ENCODE results near the gene CASR. TPM values are rescaled to one million over a fixed set of nuclear protein-coding genes. Genes with fewer than 3 reads are reported as not detected.

The CASR gene
- polyA plus RNA-seq, 1 of the 3 experiments (the other 2 are of a cell fraction), result not detected

GRCh38 chr3:122307976-122308375, 124.5 kb downstream of the CASR start:
- H3K4me2 ChIP-seq, result no peak overlapping the region
- H3F3A ChIP-seq (replicated peaks; ENCODE audit: insufficient read depth), result no peaks in the 10 kb centered on the region
- no peaks in the 10 kb centered on the region for H3K4me1 ChIP-seq (ENCODE audit: control insufficient read depth in 1 of 2, insufficient read depth in 2 of 2, low read depth in 1 of 2, low read length in 1 of 2)
- no peak for DNase-seq
- no peak overlapping the region for H3K27ac ChIP-seq (ENCODE audit: low read depth in 2 of 2, low read length in 1 of 2)
- H2AFZ ChIP-seq (ENCODE audit: low read depth), result no peak overlapping the region
- no peaks in the 10 kb centered on the region for H3K9me3 ChIP-seq
- H3K27me3 ChIP-seq (ENCODE audit: insufficient read depth), result no peaks in the 10 kb centered on the region; the same call in 1 of the 2 replicates
- H3K79me2 ChIP-seq (ENCODE audit: insufficient read depth), result no peaks in the 10 kb centered on the region
- H3K36me3 ChIP-seq (replicated peaks in 1 of 2; ENCODE audit: control insufficient read depth in 1 of 2, insufficient read depth in 2 of 2, low read length in 1 of 2), result no peaks in the 10 kb centered on the region
- POLR2A ChIA-PET, result no interaction called here
- no peak overlapping the region for H3K4me3 ChIP-seq (ENCODE audit: low read depth in 2 of 2, low read length in 1 of 2)
- CTCF ChIA-PET, result interaction anchor here (1.6 kb wide), 1 partner anchor 14 kb away, joined by 3 read pairs; no protein-coding TSS in a partner anchor
- no peaks in the 10 kb centered on the region for H3K9me2 ChIP-seq
- H4K20me1 ChIP-seq (ENCODE audit: insufficient read depth), result no peaks in the 10 kb centered on the region
- no peak overlapping the region for H3K9ac ChIP-seq
- TF ChIP-seq RXRA (IDR thresholded peaks at IDR 0.05; ENCODE audit: borderline replicate concordance, low read depth) (no peak), MAX (IDR thresholded peaks at IDR 0.05; ENCODE audit: low read depth) (no peak), EZH2phosphoT487 (IDR thresholded peaks at IDR 0.05; ENCODE audit: borderline replicate concordance, low read depth) (no peak), NFIC (IDR thresholded peaks at IDR 0.05; ENCODE audit: borderline replicate concordance) (no peak), TEAD4 (IDR thresholded peaks at IDR 0.05; ENCODE audit: borderline replicate concordance, insufficient read depth) (no peak), CHD2 (IDR thresholded peaks at IDR 0.05; ENCODE audit: low read length, partially characterized antibody) (no peak)

- Histone ChIP-seq H3K4me3 (ENCODE audit: low read depth in 2 of 2, low read length in 1 of 2) (no peak overlapping the region), H3K79me2 (ENCODE audit: insufficient read depth) (no peaks in the 10 kb centered on the region), H3F3A (replicated peaks; ENCODE audit: insufficient read depth) (no peaks in the 10 kb centered on the region), H3K9me2 (no peaks in the 10 kb centered on the region), H3K27me3 (ENCODE audit: insufficient read depth) (peaks cover under 1% of the 10 kb centered on the region; the same call in 1 of the 2 replicates), H4K20me1 (ENCODE audit: insufficient read depth) (no peaks in the 10 kb centered on the region), H3K9ac (no peak overlapping the region), H3K27ac (ENCODE audit: low read depth in 2 of 2, low read length in 1 of 2) (no peak overlapping the region), H3K9me3 (no peaks in the 10 kb centered on the region), H3K4me1 (ENCODE audit: control insufficient read depth in 1 of 2, insufficient read depth in 2 of 2, low read depth in 1 of 2, low read length in 1 of 2) (no peaks in the 10 kb centered on the region), H3K4me2 (no peak overlapping the region), H3K36me3 (replicated peaks in 1 of 2; ENCODE audit: control insufficient read depth in 1 of 2, insufficient read depth in 2 of 2, low read length in 1 of 2) (no peaks in the 10 kb centered on the region), H2AFZ (ENCODE audit: low read depth) (no peak overlapping the region)
- WGBS (ENCODE audit: low lambda C conversion rate), result 33% methylated on average over 1 of the region's 1 CpG
- CTCF ChIA-PET, result no interaction called here
- POLR2A ChIA-PET, result no interaction called here
- TF ChIP-seq PBX3 (IDR thresholded peaks at IDR 0.05), result no peak
- no peak for TF ChIP-seq EZH2phosphoT487 (IDR thresholded peaks at IDR 0.05; ENCODE audit: borderline replicate concordance, low read depth)
- TF ChIP-seq MEF2A (IDR thresholded peaks at IDR 0.05; ENCODE audit: borderline replicate concordance, low read depth), result no peak
- no peak for TF ChIP-seq NRF1 (IDR thresholded peaks at IDR 0.05; ENCODE audit: low read depth, low read length)
- TF ChIP-seq RFX5 (IDR thresholded peaks at IDR 0.05; ENCODE audit: low read length), result no peak
- no peak for TF ChIP-seq ZBTB33 (IDR thresholded peaks at IDR 0.05; ENCODE audit: borderline replicate concordance, low read depth)
- TF ChIP-seq USF2 (IDR thresholded peaks at IDR 0.05; ENCODE audit: borderline replicate concordance, low read depth, low read length), result no peak
- TF ChIP-seq RXRA (IDR thresholded peaks at IDR 0.05; ENCODE audit: borderline replicate concordance, low read depth), result no peak
- no peak for TF ChIP-seq GATA2 (CRISPR knock-in tag; IDR thresholded peaks at IDR 0.05)
- TF ChIP-seq TCF12 (IDR thresholded peaks at IDR 0.05), result no peak
- DNase-seq, result no peak
Measured at GRCh38 chr3:122310361-122310760, 126.9 kb downstream of the CASR start.
